H9 (cell line): ENCODE measurements around the gene HPCAL1. TPM values are rescaled to one million over a fixed set of nuclear protein-coding genes. Genes with fewer than 3 reads are reported as not detected.

ENCODE experiments used
- DNase-seq: peaks from one replicate; pipeline ENCODE4 v3.0.0-alpha.2; 2017
- H2AFZ ChIP-seq: one replicate; pipeline ENCODE4 v1.6.1; 2013; ENCODE audit warnings: mild to moderate bottlenecking, low read length, control low read depth, moderate library complexity
- H2AK5ac ChIP-seq: 2 replicates; pipeline ENCODE4 v1.6.1; 2013; ENCODE audit warnings: low read length, control low read depth, mixed read lengths; ENCODE audit not compliant: insufficient read length
- H2BK120ac ChIP-seq: one replicate; pipeline ENCODE4 v1.6.1; 2013; ENCODE audit warnings: low read depth, mild to moderate bottlenecking, low read length, control low read depth, inconsistent platforms; ENCODE audit not compliant: poor library complexity, severe bottlenecking
- H2BK12ac ChIP-seq: 2 replicates; pipeline ENCODE4 v1.6.1; 2013; ENCODE audit warnings: low read length, control low read depth, mixed read lengths, low read depth; ENCODE audit not compliant: insufficient read length
- H2BK15ac ChIP-seq: 2 replicates; pipeline ENCODE4 v1.6.1; 2013; ENCODE audit warnings: low read depth, low read length, control low read depth
- H2BK20ac ChIP-seq: one replicate; pipeline ENCODE4 v1.6.1; 2013; ENCODE audit warnings: low read depth, mild to moderate bottlenecking, low read length, control low read depth, inconsistent platforms; ENCODE audit not compliant: poor library complexity, severe bottlenecking
- H2BK5ac ChIP-seq: 2 replicates; pipeline ENCODE4 v1.6.1; 2013; ENCODE audit warnings: low read length, control low read depth, mixed read lengths; ENCODE audit not compliant: insufficient read length
- H3K14ac ChIP-seq: 2 replicates; pipeline ENCODE4 v1.6.1; 2013; ENCODE audit warnings: low read length, control low read depth; ENCODE audit not compliant: insufficient read depth
- H3K18ac ChIP-seq: 2 replicates; pipeline ENCODE4 v1.6.1; 2013; ENCODE audit warnings: low read depth, mild to moderate bottlenecking, mixed read lengths, low read length, control low read depth; ENCODE audit not compliant: insufficient read length
- H3K23ac ChIP-seq: 2 replicates; pipeline ENCODE4 v1.6.1; 2013; ENCODE audit warnings: low read length, control low read depth, mixed read lengths, low read depth; ENCODE audit not compliant: insufficient read length
- H3K23me2 ChIP-seq: 2 replicates; pipeline ENCODE4 v1.6.1; 2013; ENCODE audit warnings: low read depth, mild to moderate bottlenecking, mixed read lengths, low read length, control low read depth; ENCODE audit not compliant: insufficient read length, poor library complexity, severe bottlenecking
- H3K27ac ChIP-seq: 2 replicates; pipeline ENCODE4 v1.5.1; 2013; ENCODE audit warnings: low read length, control low read depth, mixed read lengths, low read depth; ENCODE audit not compliant: insufficient read length
- H3K27me3 ChIP-seq: 2 replicates; pipeline ENCODE4 v1.6.1; 2013; ENCODE audit warnings: low read length, control low read depth, inconsistent platforms; ENCODE audit not compliant: insufficient read depth
- H3K4ac ChIP-seq: 2 replicates; pipeline ENCODE4 v1.6.1; 2013; ENCODE audit warnings: low read depth, mild to moderate bottlenecking, control low read depth, inconsistent platforms, low read length, moderate library complexity
- H3K4me1 ChIP-seq: 2 replicates; pipeline ENCODE4 v1.6.1; 2013; ENCODE audit warnings: low read length, control low read depth, inconsistent platforms; ENCODE audit not compliant: insufficient read depth
- H3K4me2 ChIP-seq: 2 replicates; pipeline ENCODE4 v1.6.1; 2013; ENCODE audit warnings: low read length, control low read depth, mixed read lengths; ENCODE audit not compliant: insufficient read length, insufficient read depth
- H3K56ac ChIP-seq: 2 replicates; pipeline ENCODE4 v1.6.1; 2013; ENCODE audit warnings: low read depth, mild to moderate bottlenecking, mixed read lengths, low read length, control low read depth; ENCODE audit not compliant: insufficient read length
- H3K79me1 ChIP-seq: 2 replicates; pipeline ENCODE4 v1.6.1; 2013; ENCODE audit warnings: low read depth, mild to moderate bottlenecking, moderate library complexity, low read length, control low read depth, inconsistent platforms; ENCODE audit not compliant: insufficient read depth, poor library complexity, severe bottlenecking
- H3K79me2 ChIP-seq: 2 replicates; pipeline ENCODE4 v1.6.1; 2013; ENCODE audit warnings: low read length, control low read depth, inconsistent platforms; ENCODE audit not compliant: insufficient read depth
- H3K9ac ChIP-seq: 2 replicates; pipeline ENCODE4 v1.6.1; 2013; ENCODE audit warnings: low read length, control low read depth, mixed read lengths; ENCODE audit not compliant: insufficient read length; ENCODE audit errors: extremely low read depth
- H3K9me3 ChIP-seq: one replicate; pipeline ENCODE4 v1.6.1; 2013; ENCODE audit warnings: low read depth, low read length, inconsistent platforms; ENCODE audit not compliant: control insufficient read depth
- H3T11ph ChIP-seq: one replicate; pipeline ENCODE4 v1.6.1; 2013; ENCODE audit warnings: mild to moderate bottlenecking, low read length, control low read depth, inconsistent platforms
- H4K20me1 ChIP-seq: one replicate; pipeline ENCODE4 v1.6.1; 2013; ENCODE audit not compliant: control insufficient read depth, insufficient read length, insufficient read depth
- H4K5ac ChIP-seq: 2 replicates; pipeline ENCODE4 v1.6.1; 2013; ENCODE audit warnings: low read depth, mild to moderate bottlenecking, mixed read lengths, low read length, control low read depth; ENCODE audit not compliant: insufficient read length
- H4K8ac ChIP-seq: replicated peaks from 2 replicates; pipeline ENCODE4 v1.6.1; 2013; ENCODE audit warnings: low read length, control low read depth, mixed read lengths, low read depth; ENCODE audit not compliant: insufficient read length
- H4K91ac ChIP-seq: 2 replicates; pipeline ENCODE4 v1.6.1; 2013; ENCODE audit warnings: low read depth, mild to moderate bottlenecking, moderate library complexity, mixed read lengths, low read length, control low read depth; ENCODE audit not compliant: insufficient read length
- H3K27ac Mint-ChIP-seq, 3 experiments: 2 replicates in 2 of 3; 3 replicates in 1 of 3; pipeline ENCODE4 v1.8.0; 2020 to 2021; ENCODE audit warnings: mixed read lengths in 3 of 3, mild to moderate bottlenecking in 1 of 3, moderate library complexity in 1 of 3
- H3K27me3 Mint-ChIP-seq: 2 replicates; pipeline ENCODE4 v1.8.0; 2021; ENCODE audit warnings: low read depth, mild to moderate bottlenecking, moderate library complexity, mixed read lengths
- H3K36me3 Mint-ChIP-seq, 3 experiments: 2 replicates in 2 of 3; 3 replicates in 1 of 3; pipeline ENCODE4 v1.8.0; 2020 to 2021; ENCODE audit warnings: low read depth in 3 of 3, mixed read lengths in 3 of 3; ENCODE audit not compliant: insufficient read depth in 1 of 3
- H3K4me1 Mint-ChIP-seq, 2 experiments: 2 replicates each; pipeline ENCODE4 v1.8.0; 2020; ENCODE audit warnings: mixed read lengths in 2 of 2
- H3K4me3 Mint-ChIP-seq, 2 experiments: 2 replicates in 1 of 2; 3 replicates in 1 of 2; pipeline ENCODE4 v1.8.0; 2020 to 2021; ENCODE audit warnings: mild to moderate bottlenecking in 2 of 2, mixed read lengths in 2 of 2, moderate library complexity in 1 of 2
- H3K9me3 Mint-ChIP-seq, 2 experiments: 2 replicates in 1 of 2; 3 replicates in 1 of 2; pipeline ENCODE4 v1.8.0; 2020; ENCODE audit warnings: mild to moderate bottlenecking in 2 of 2, mixed read lengths in 2 of 2, moderate library complexity in 1 of 2
- CTCF ChIP-seq: fragments of 200-600 bp; sonication (generic); conservative IDR thresholded peaks from 3 replicates; pipeline ENCODE4 v1.8.0; 2021; ENCODE audit warnings: antibody characterized with exemption, mild to moderate bottlenecking
- WGBS: extraction: QIAGEN DNeasy Blood & Tissue Kit; methylation state at CpG from one replicate; pipeline ENCODE4 v1.1.7; 2013; ENCODE audit warnings: missing lambda C conversion rate, low lambda C conversion rate, mixed read lengths; ENCODE audit not compliant: insufficient read length; ENCODE audit errors: extremely low coverage; 5-methylcytosine and 5-hydroxymethylcytosine counted together
- total RNA-seq: library from RNA; stranded (reverse); gene quantifications from 2 replicates; pipeline ENCODE4 v1.2.1, GENCODE V29; 2021

Gene HPCAL1
- total RNA-seq, 1 experiment from 2014 or later: 4.7 TPM

- Mint-ChIP-seq H3K4me3 (no peak overlapping the region), H3K27ac (0 out of 7 replicates have a peak overlapping the region, but pooled peaks of 1 of the 3 experiments have one; percentile 39), H3K4me1 (peaks cover 4 to 9% of the 10 kb centered on the region in 2 experiments), H3K36me3 (no peaks in the 10 kb centered on the region), H3K27me3 (peaks cover 4% of the 10 kb centered on the region), H3K9me3 (no peaks in the 10 kb centered on the region)
- no peak overlapping the region for H3T11ph ChIP-seq
- H4K20me1 ChIP-seq: no peaks in the 10 kb centered on the region
- no peak overlapping the region for H3K4ac ChIP-seq
- DNase-seq: no peak
- H4K91ac ChIP-seq: no peak overlapping the region
- no peak overlapping the region for H4K8ac ChIP-seq
- no peak overlapping the region for H3K56ac ChIP-seq
- H3K4me1 ChIP-seq: no peaks in the 10 kb centered on the region
- no peak overlapping the region for H3K23ac ChIP-seq
- H2BK5ac ChIP-seq: no peak overlapping the region
- H2BK15ac ChIP-seq: no peak overlapping the region
- no peak overlapping the region for H3K18ac ChIP-seq
- no peaks in the 10 kb centered on the region for H3K9me3 ChIP-seq
- no peak overlapping the region for H3K9ac ChIP-seq
- no peaks in the 10 kb centered on the region for H3K79me2 ChIP-seq
- no peak overlapping the region for H3K27ac ChIP-seq
- H2AK5ac ChIP-seq: no peak overlapping the region
- no peak overlapping the region for H2AFZ ChIP-seq
- no peaks in the 10 kb centered on the region for H3K27me3 ChIP-seq
- H3K4me2 ChIP-seq: no peak overlapping the region
- H3K79me1 ChIP-seq: no peaks in the 10 kb centered on the region
- H2BK120ac ChIP-seq: no peak overlapping the region
- WGBS: no CpG with 5 or more reads among the region's 10 CpGs
- H2BK12ac ChIP-seq: no peak overlapping the region
- no peak for TF ChIP-seq CTCF
- H3K14ac ChIP-seq: no peak overlapping the region
- H3K23me2 ChIP-seq: no peaks in the 10 kb centered on the region
- no peak overlapping the region for H4K5ac ChIP-seq
- no peak overlapping the region for H2BK20ac ChIP-seq
Observed at GRCh38 chr2:10266133-10266620, 36.5 kb upstream of the HPCAL1 start.
